Panc1 (cell line): Measurements from ENCODE around the gene SFN. TPM values are rescaled to one million over a fixed set of nuclear protein-coding genes. Genes with fewer than 3 reads are reported as not detected.

Source experiments
- ATAC-seq: fragments of 200-7000 bp; cut with Tn5 transposase; 2 replicates; pipeline ENCODE4 v1.9.1; 2020; ENCODE audit warnings: mild to moderate bottlenecking, moderate library complexity
- Bru-seq: library from RNA; stranded (reverse); fragments of 400-500 nt; gene quantifications from one replicate; lab custom pipeline; 2021; lab: Mats Ljungman, UMichigan
- BruChase-seq, 2 experiments: library from RNA; stranded (reverse); fragments of 400-500 nt; gene quantifications; one replicate each; lab custom pipeline; 2021; lab: Mats Ljungman, UMichigan
- BruUV-seq: library from RNA; stranded (reverse); fragments of 400-500 nt; replicated peaks from 2 replicates; lab custom pipeline; 2021; lab: Mats Ljungman, UMichigan
- CTCF ChIA-PET: fragments of 300-600 bp; sonication (Branson Sonifier 250); formaldehyde crosslinking; loops from one replicate; lab custom pipeline; 2022; ENCODE audit warnings: antibody characterized with exemption; lab: Charles Lee
- POLR2A ChIA-PET: fragments of 300-600 bp; sonication (Branson Sonifier 250); formaldehyde crosslinking; loops from one replicate; lab custom pipeline; 2022; ENCODE audit warnings: antibody characterized with exemption; lab: Charles Lee
- DNase-seq: peaks from one replicate; pipeline ENCODE4 v3.0.0-alpha.2; 2010; ENCODE audit warnings: low read depth, low spot score
- H3K27ac ChIP-seq: 2 replicates; pipeline ENCODE4 v1.5.1; 2011; ENCODE audit warnings: mild to moderate bottlenecking, low read length, inconsistent platforms
- H3K27me3 ChIP-seq: fragments of 200-500 bp; sonication (Bioruptor generic); 2 replicates; pipeline ENCODE4 v1.6.0; 2014; ENCODE audit warnings: low read length, inconsistent platforms; ENCODE audit not compliant: control insufficient read depth, insufficient read depth
- H3K36me3 ChIP-seq: fragments of 200-500 bp; sonication (Bioruptor generic); 2 replicates; pipeline ENCODE4 v1.5.1; 2014; ENCODE audit warnings: inconsistent platforms, mild to moderate bottlenecking, low read length, moderate library complexity; ENCODE audit not compliant: control insufficient read depth, insufficient read depth
- H3K4me1 ChIP-seq: 2 replicates; pipeline ENCODE4 v1.5.1; 2011; ENCODE audit warnings: inconsistent platforms, mild to moderate bottlenecking, low read length, moderate library complexity; ENCODE audit not compliant: control insufficient read depth, insufficient read depth
- H3K4me3 ChIP-seq, 2 experiments: 2 replicates each; pipeline ENCODE4 v1.5.1; 2011 to 2012; ENCODE audit warnings: low read depth in 2 of 2, low read length in 2 of 2, mild to moderate bottlenecking in 2 of 2, inconsistent platforms in 1 of 2, moderate library complexity in 1 of 2
- H3K9me3 ChIP-seq: fragments of 200-500 bp; sonication (Bioruptor generic); 2 replicates; pipeline ENCODE4 v1.5.1; 2014; ENCODE audit warnings: low read depth, mild to moderate bottlenecking, inconsistent platforms, low read length, moderate library complexity; ENCODE audit not compliant: control insufficient read depth, insufficient read depth
- POLR2AphosphoS5 ChIP-seq: IDR thresholded peaks from 2 replicates; pipeline ENCODE4 v1.6.1; 2012; ENCODE audit warnings: mild to moderate bottlenecking, low read depth, low read length, moderate library complexity
- SIN3A ChIP-seq: IDR thresholded peaks from 2 replicates; pipeline ENCODE4 v1.6.1; 2012; ENCODE audit warnings: low read depth, mild to moderate bottlenecking, low read length, moderate library complexity, borderline replicate concordance; ENCODE audit not compliant: insufficient read depth
- TCF7L2 ChIP-seq: IDR thresholded peaks from 2 replicates; pipeline ENCODE4 v1.6.1; 2011; ENCODE audit warnings: mild to moderate bottlenecking, low read depth, low read length, inconsistent platforms
- in situ Hi-C: cut with HindIII; loops from 2 replicates; pipeline ENCODE4 v1.10.0; 2016; ENCODE audit warnings: low sequenced_read_pairs, low pct_unique_long_range_greater_than_20kb
- intact Hi-C: fragments of 100-400 bp; cut with micrococcal nuclease; formaldehyde crosslinking; loops from one replicate; pipeline ENCODE4 v1.10.0; 2022; ENCODE audit not compliant: unreplicated experiment
- long read RNA-seq: library from polyadenylated mRNA; unstranded; transcript quantifications from one replicate; pipeline ENCODE4 v2.0.0, GENCODE V29; 2021; ENCODE audit not compliant: unreplicated experiment
- polyA plus RNA-seq: library from polyadenylated mRNA; unstranded; fragments of >200 nt; gene quantifications from one replicate; pipeline ENCODE4 v1.2.1, GENCODE V29; 2012; ENCODE audit warnings: missing spikeins; ENCODE audit not compliant: insufficient read length
- total RNA-seq: library from RNA; stranded (reverse); gene quantifications from one replicate; pipeline ENCODE4 v1.2.1, GENCODE V29; 2021; ENCODE audit not compliant: unreplicated experiment
- TF ChIP-seq, protein P1 (sequence below): fragments of 450-650 bp; IDR thresholded peaks from 2 replicates; pipeline ENCODE4 v1.5.1; 2017; ENCODE audit warnings: mild to moderate bottlenecking
- TF ChIP-seq, protein P2 (sequence below), 2 experiments: IDR thresholded peaks; 2 replicates each; pipeline ENCODE4 v1.6.1; 2011 to 2012; ENCODE audit warnings: low read depth in 2 of 2, control low read depth in 1 of 2, low read length in 1 of 2, mild to moderate bottlenecking in 1 of 2, moderate library complexity in 1 of 2; ENCODE audit not compliant: insufficient read depth in 1 of 2

Gene SFN
- total RNA-seq (188 TPM), Bru-seq, nascent RNA (percentile 95 among the genes with signal in this experiment), BruChase-seq, experiment 1, labeled RNA remaining after a 2-hour chase (percentile 99 among the genes with signal in this experiment), BruChase-seq, experiment 2, labeled RNA remaining after a 6-hour chase (percentile 98 among the genes with signal in this experiment)
- 353 TPM for polyA plus RNA-seq
- long read RNA-seq, transcript SFN-201 (1 exons, 1,320 nt), result major isoform, 147 of 147 reads
- long read RNA-seq, partial matches to known transcripts, result 0 of 147 reads
- long read RNA-seq, other reads (novel, unspliced or antisense), result 0 of 147 reads

DNA sequence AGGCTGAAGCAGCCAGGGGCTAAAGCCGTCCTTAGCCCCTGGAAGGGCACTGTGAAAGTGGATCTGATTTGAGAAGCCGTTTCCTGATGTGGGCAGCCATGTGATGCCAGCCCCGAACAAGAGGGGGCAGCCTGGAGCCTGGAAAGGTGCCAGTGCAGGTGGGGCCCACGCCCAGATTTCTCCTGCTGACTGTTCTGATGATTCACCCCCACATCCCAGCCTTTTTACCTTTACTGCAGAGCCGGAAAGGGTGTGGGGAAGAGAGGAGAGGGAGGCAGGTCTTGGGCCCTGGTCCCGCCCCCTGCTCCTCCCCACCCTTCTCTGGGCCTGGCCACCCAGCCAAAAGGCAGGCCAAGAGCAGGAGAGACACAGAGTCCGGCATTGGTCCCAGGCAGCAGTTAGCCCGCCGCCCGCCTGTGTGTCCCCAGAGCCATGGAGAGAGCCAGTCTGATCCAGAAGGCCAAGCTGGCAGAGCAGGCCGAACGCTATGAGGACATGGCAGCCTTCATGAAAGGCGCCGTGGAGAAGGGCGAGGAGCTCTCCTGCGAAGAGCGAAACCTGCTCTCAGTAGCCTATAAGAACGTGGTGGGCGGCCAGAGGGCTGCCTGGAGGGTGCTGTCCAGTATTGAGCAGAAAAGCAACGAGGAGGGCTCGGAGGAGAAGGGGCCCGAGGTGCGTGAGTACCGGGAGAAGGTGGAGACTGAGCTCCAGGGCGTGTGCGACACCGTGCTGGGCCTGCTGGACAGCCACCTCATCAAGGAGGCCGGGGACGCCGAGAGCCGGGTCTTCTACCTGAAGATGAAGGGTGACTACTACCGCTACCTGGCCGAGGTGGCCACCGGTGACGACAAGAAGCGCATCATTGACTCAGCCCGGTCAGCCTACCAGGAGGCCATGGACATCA lies at the start of gene SFN:
SFN (plus strand) TSS at position 369 of the 904 bp plus-strand sequence; CDS start at position 433, 64 bp downstream.
- Histone ChIP-seq H3K9me3 (no peaks in the 10 kb centered on the region), H3K36me3 (no peaks in the 10 kb centered on the region; the same call in 1 of the 2 replicates), H3K27ac (peak within 1 kb of the TSS; percentile 94), H3K4me1 (peaks cover 18% of the 10 kb centered on the region), H3K4me3 (peak within 1 kb of the TSS; percentile 72 to 89), H3K27me3 (no peaks in the 10 kb centered on the region)
- CTCF ChIA-PET, result interaction anchor here (0.7 kb wide), 1 partner anchor 74 kb away, joined by 3 read pairs; no protein-coding TSS in a partner anchor
- in situ Hi-C loops, result no loop called here
- POLR2A ChIA-PET, result no interaction called here
- TF ChIP-seq, protein P1, sequence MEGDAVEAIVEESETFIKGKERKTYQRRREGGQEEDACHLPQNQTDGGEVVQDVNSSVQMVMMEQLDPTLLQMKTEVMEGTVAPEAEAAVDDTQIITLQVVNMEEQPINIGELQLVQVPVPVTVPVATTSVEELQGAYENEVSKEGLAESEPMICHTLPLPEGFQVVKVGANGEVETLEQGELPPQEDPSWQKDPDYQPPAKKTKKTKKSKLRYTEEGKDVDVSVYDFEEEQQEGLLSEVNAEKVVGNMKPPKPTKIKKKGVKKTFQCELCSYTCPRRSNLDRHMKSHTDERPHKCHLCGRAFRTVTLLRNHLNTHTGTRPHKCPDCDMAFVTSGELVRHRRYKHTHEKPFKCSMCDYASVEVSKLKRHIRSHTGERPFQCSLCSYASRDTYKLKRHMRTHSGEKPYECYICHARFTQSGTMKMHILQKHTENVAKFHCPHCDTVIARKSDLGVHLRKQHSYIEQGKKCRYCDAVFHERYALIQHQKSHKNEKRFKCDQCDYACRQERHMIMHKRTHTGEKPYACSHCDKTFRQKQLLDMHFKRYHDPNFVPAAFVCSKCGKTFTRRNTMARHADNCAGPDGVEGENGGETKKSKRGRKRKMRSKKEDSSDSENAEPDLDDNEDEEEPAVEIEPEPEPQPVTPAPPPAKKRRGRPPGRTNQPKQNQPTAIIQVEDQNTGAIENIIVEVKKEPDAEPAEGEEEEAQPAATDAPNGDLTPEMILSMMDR, result peak; percentile 87
- TF ChIP-seq SIN3A, result no peak; the same call in 1 of the 2 replicates
- TF ChIP-seq, protein P2, sequence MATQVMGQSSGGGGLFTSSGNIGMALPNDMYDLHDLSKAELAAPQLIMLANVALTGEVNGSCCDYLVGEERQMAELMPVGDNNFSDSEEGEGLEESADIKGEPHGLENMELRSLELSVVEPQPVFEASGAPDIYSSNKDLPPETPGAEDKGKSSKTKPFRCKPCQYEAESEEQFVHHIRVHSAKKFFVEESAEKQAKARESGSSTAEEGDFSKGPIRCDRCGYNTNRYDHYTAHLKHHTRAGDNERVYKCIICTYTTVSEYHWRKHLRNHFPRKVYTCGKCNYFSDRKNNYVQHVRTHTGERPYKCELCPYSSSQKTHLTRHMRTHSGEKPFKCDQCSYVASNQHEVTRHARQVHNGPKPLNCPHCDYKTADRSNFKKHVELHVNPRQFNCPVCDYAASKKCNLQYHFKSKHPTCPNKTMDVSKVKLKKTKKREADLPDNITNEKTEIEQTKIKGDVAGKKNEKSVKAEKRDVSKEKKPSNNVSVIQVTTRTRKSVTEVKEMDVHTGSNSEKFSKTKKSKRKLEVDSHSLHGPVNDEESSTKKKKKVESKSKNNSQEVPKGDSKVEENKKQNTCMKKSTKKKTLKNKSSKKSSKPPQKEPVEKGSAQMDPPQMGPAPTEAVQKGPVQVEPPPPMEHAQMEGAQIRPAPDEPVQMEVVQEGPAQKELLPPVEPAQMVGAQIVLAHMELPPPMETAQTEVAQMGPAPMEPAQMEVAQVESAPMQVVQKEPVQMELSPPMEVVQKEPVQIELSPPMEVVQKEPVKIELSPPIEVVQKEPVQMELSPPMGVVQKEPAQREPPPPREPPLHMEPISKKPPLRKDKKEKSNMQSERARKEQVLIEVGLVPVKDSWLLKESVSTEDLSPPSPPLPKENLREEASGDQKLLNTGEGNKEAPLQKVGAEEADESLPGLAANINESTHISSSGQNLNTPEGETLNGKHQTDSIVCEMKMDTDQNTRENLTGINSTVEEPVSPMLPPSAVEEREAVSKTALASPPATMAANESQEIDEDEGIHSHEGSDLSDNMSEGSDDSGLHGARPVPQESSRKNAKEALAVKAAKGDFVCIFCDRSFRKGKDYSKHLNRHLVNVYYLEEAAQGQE (IDR thresholded peaks at IDR 0.05; ENCODE audit: insufficient read depth in 1 of 2, low read depth in 2 of 2, low read length in 1 of 2), result peak; percentile 6 to 63; a peak in 1 of 4 replicates
- TF ChIP-seq POLR2AphosphoS5, result peak; percentile 98
- TF ChIP-seq TCF7L2, result no peak
- intact Hi-C loops, result no loop called here
- TSS peak; percentile 100 for BruUV-seq
- ATAC-seq (peak; percentile 75), DNase-seq (peak; percentile 90)

DNA sequence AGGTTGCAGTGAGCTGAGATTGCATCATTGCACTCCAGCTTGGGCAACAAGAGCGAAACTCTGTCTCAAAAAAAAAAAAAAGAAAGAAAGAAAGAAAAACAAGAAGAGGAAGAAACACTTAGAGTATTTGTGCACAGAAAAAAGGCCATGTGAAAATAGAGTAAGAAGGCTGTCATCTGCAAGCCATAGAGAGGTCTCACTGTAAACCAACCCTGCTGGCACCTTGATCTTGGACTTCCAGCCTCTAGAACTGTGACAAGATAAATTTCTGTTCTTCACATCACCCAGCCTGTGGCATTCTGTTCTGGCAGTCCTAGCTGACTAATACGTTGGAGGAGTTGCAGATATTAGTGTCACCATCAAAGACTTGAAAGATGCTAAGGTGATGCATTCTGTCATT lies 48.6 kb upstream of the SFN start:
- Histone ChIP-seq H3K4me1 (no peaks in the 10 kb centered on the region), H3K27ac (no peak overlapping the region), H3K9me3 (no peaks in the 10 kb centered on the region), H3K36me3 (no peaks in the 10 kb centered on the region), H3K27me3 (no peaks in the 10 kb centered on the region), H3K4me3 (no peak overlapping the region)
- ChIA-PET CTCF (interaction anchor here (0.7 kb wide), 1 partner anchor 212 kb away, joined by 4 read pairs; no protein-coding TSS in a partner anchor), POLR2A (interaction anchor here (1.0 kb wide), 1 partner anchor 14 kb away, joined by 3 read pairs; no protein-coding TSS in a partner anchor)
- in situ Hi-C loops (no loop called here), intact Hi-C loops (no loop called here)
- ATAC-seq (no peak), DNase-seq (no peak)
- TF ChIP-seq, protein P2 (IDR thresholded peaks at IDR 0.05; ENCODE audit: insufficient read depth in 1 of 2, low read depth in 2 of 2, low read length in 1 of 2), result no peak
- TF ChIP-seq POLR2AphosphoS5, result no peak
- no peak for TF ChIP-seq TCF7L2
- TF ChIP-seq, protein P1, result no peak
- TF ChIP-seq SIN3A, result no peak
- BruUV-seq, result no TSS peak
